ENCODE data around the gene HOXD13. TPM values are rescaled to one million over a fixed set of nuclear protein-coding genes. Genes with fewer than 3 reads are reported as not detected.

The HOXD13 gene
- total and polyA plus RNA-seq, 2 of the 13 experiments (the other 11 are each of a cell fraction or from before 2014, with no cell fraction given) = not detected

GRCh38 chr2:176076796-176077195, 15.7 kb upstream of the HOXD13 start:
- CTCF ChIA-PET (ENCODE audit: low intra/inter-chr PET ratio, low total read pairs) = no interaction called here
- Histone ChIP-seq H3K27me3 (ENCODE audit: control insufficient read depth in 1 of 2, insufficient read depth in 2 of 2, low read length in 2 of 2) (peaks cover 6 to 73% of the 10 kb centered on the region in 2 experiments), H3K4me2 (ENCODE audit: low read depth, low read length) (no peak overlapping the region)

More at GRCh38 chr2:176076796-176077195, 15.7 kb upstream of the HOXD13 start:
- TF ChIP-seq ZNF333 (CRISPR knock-in tag; IDR thresholded peaks at IDR 0.05; ENCODE audit: borderline replicate concordance) = no peak
- TF ChIP-seq ZNF101 (CRISPR knock-in tag; IDR thresholded peaks at IDR 0.05; ENCODE audit: borderline replicate concordance, low read depth) = no peak
- no peak for TF ChIP-seq ZFAT (CRISPR knock-in tag; conservative IDR thresholded peaks at IDR 0.05)
- no peak for TF ChIP-seq SMC3 (IDR thresholded peaks at IDR 0.05; ENCODE audit: low read length)
- no peak for TF ChIP-seq ZNF24 (IDR thresholded peaks at IDR 0.05)
- no peak for TF ChIP-seq NR2F6 (IDR thresholded peaks at IDR 0.05)
- TF ChIP-seq NR2F6 (CRISPR knock-in tag; IDR thresholded peaks at IDR 0.05) = no peak
- no peak for TF ChIP-seq CSRNP1 (CRISPR knock-in tag; IDR thresholded peaks at IDR 0.05)
- TF ChIP-seq HNF4G (IDR thresholded peaks at IDR 0.05; ENCODE audit: borderline replicate concordance, low read depth, low read length) = no peak
- no peak for TF ChIP-seq HNF4G (CRISPR knock-in tag; IDR thresholded peaks at IDR 0.05; ENCODE audit: borderline replicate concordance, low read depth)
- TF ChIP-seq ZNF280D (CRISPR knock-in tag; IDR thresholded peaks at IDR 0.05) = no peak
- TF ChIP-seq E2F2 (CRISPR knock-in tag; IDR thresholded peaks at IDR 0.05; ENCODE audit: borderline replicate concordance) = no peak
- no peak for TF ChIP-seq ZNF501 (CRISPR knock-in tag; IDR thresholded peaks at IDR 0.05)
- no TSS peak for BruUV-seq (replicated peaks)
- H3K79me2 ChIP-seq (ENCODE audit: insufficient read depth, low read length) = no peaks in the 10 kb centered on the region
- no peak overlapping the region for H3K27ac ChIP-seq (ENCODE audit: extremely low read length, insufficient read depth, low read length)
- DNase-seq (ENCODE audit: low spot score) (no peak), FAIRE-seq (no peak), ATAC-seq (no peak)
- H3K4me1 ChIP-seq (ENCODE audit: insufficient read depth, low read length) = no peaks in the 10 kb centered on the region
- H4K20me1 ChIP-seq (ENCODE audit: insufficient read depth, low read length) = no peaks in the 10 kb centered on the region
- no peak overlapping the region for H3K4me3 ChIP-seq (replicated peaks in 1 of 3; ENCODE audit: insufficient read depth in 1 of 3, low read depth in 2 of 3, low read length in 3 of 3)
- in situ Hi-C loops (cut with HindIII; ENCODE audit: extremely low pct_ligation_motif_present, low pct_unique_long_range_greater_than_20kb) (no loop called here), intact Hi-C loops (cut with micrococcal nuclease; ENCODE audit: unreplicated experiment) (no loop called here)
- H2AFZ ChIP-seq (ENCODE audit: low read length) = no peak overlapping the region
- no peaks in the 10 kb centered on the region for H3K9me3 ChIP-seq (ENCODE audit: low read length)
- no peak overlapping the region for H3K9ac ChIP-seq (ENCODE audit: insufficient read depth, low read depth, low read length)
- POLR2A ChIA-PET = no interaction called here
- H3K36me3 ChIP-seq (replicated peaks in 1 of 2; ENCODE audit: control insufficient read depth in 1 of 2, insufficient read depth in 2 of 2, low read length in 2 of 2) = no peaks in the 10 kb centered on the region
- 25% methylated on average over 2 of the region's 2 CpGs for WGBS (ENCODE audit: low lambda C conversion rate)

Measured in HepG2 (cell line).